MM.1S (cell line): ENCODE data around the gene CPT1B.

Experiments used
- DNase-seq: peaks from one replicate; pipeline ENCODE4 v3.0.0-alpha.2; 2015
- H2AFZ ChIP-seq: fragments of 300-600 bp; sonication (generic); 2 replicates; pipeline ENCODE4 v1.6.0; 2016; ENCODE audit warnings: antibody characterized with exemption, low read length
- H3F3A ChIP-seq: fragments of 300-600 bp; sonication (generic); 2 replicates; pipeline ENCODE4 v1.6.1; 2016; ENCODE audit warnings: mild to moderate bottlenecking, antibody characterized with exemption, low read length, moderate library complexity, mixed read lengths; ENCODE audit not compliant: insufficient read depth
- H3K27ac ChIP-seq: fragments of 300-600 bp; sonication (generic); 2 replicates; pipeline ENCODE4 v1.5.1; 2016; ENCODE audit warnings: mild to moderate bottlenecking, low read length
- H3K27me3 ChIP-seq: fragments of 300-600 bp; sonication (generic); replicated peaks from 2 replicates; pipeline ENCODE4 v1.6.0; 2016; ENCODE audit warnings: low read length; ENCODE audit not compliant: insufficient read depth
- H3K36me3 ChIP-seq: fragments of 300-600 bp; sonication (generic); replicated peaks from 2 replicates; pipeline ENCODE4 v1.6.1; 2016; ENCODE audit warnings: mild to moderate bottlenecking, low read length, mixed read lengths; ENCODE audit not compliant: insufficient read depth
- H3K4me1 ChIP-seq: fragments of 300-600 bp; sonication (generic); 2 replicates; pipeline ENCODE4 v1.6.1; 2016; ENCODE audit warnings: low read length, mixed read lengths
- H3K4me2 ChIP-seq: fragments of 300-600 bp; sonication (generic); 2 replicates; pipeline ENCODE4 v1.6.0; 2016; ENCODE audit warnings: low read depth, low read length
- H3K4me3 ChIP-seq: fragments of 300-600 bp; sonication (generic); 2 replicates; pipeline ENCODE4 v1.5.1; 2016; ENCODE audit warnings: low read length, mixed read lengths
- H3K79me2 ChIP-seq: fragments of 300-600 bp; sonication (generic); 2 replicates; pipeline ENCODE4 v1.6.1; 2016; ENCODE audit warnings: mixed run types, low read length, mixed read lengths
- H3K9ac ChIP-seq: fragments of 300-600 bp; sonication (generic); 2 replicates; pipeline ENCODE4 v1.6.1; 2016; ENCODE audit warnings: low read length, mixed read lengths
- H3K9me2 ChIP-seq: fragments of 300-600 bp; sonication (generic); replicated peaks from 2 replicates; pipeline ENCODE4 v1.6.1; 2016; ENCODE audit warnings: mild to moderate bottlenecking, low read length, mixed read lengths; ENCODE audit not compliant: insufficient read depth
- H3K9me3 ChIP-seq: fragments of 300-600 bp; sonication (generic); replicated peaks from 2 replicates; pipeline ENCODE4 v1.6.1; 2016; ENCODE audit warnings: mild to moderate bottlenecking, low read length, mixed read lengths; ENCODE audit not compliant: insufficient read depth
- H4K20me1 ChIP-seq: fragments of 300-600 bp; sonication (generic); 2 replicates; pipeline ENCODE4 v1.6.1; 2016; ENCODE audit warnings: mild to moderate bottlenecking, low read length, moderate library complexity, mixed read lengths; ENCODE audit not compliant: insufficient read depth
- CTCF ChIP-seq: fragments of 300-600 bp; sonication (generic); IDR thresholded peaks from 2 replicates; pipeline ENCODE4 v1.5.1; 2016; ENCODE audit warnings: antibody characterized with exemption, low read length, mixed read lengths
- EZH2 ChIP-seq: fragments of 300-600 bp; sonication (generic); optimal IDR thresholded peaks from 2 replicates; pipeline ENCODE3; 2017; ENCODE audit warnings: low read depth, mild to moderate bottlenecking, antibody characterized with exemption, low read length, mixed read lengths
- EZH2phosphoT487 ChIP-seq: fragments of 300-600 bp; sonication (generic); IDR thresholded peaks from 2 replicates; pipeline ENCODE4 v1.6.1; 2018; ENCODE audit warnings: antibody characterized with exemption, low read length

Gene CPT1B

GRCh38 chr22:50540381-50540780, 37.8 kb downstream of the CPT1B start:
- no peaks in the 10 kb centered on the region for H3K9me2 ChIP-seq
- TF ChIP-seq CTCF, result no peak
- TF ChIP-seq EZH2phosphoT487, result no peak
- TF ChIP-seq EZH2, result no peak
- H4K20me1 ChIP-seq, result no peaks in the 10 kb centered on the region
- no peak overlapping the region for H2AFZ ChIP-seq
- no peaks in the 10 kb centered on the region for H3K9me3 ChIP-seq
- peak overlapping the region; percentile 36; the same call in 1 of the 2 replicates for H3K4me2 ChIP-seq
- H3K79me2 ChIP-seq, result no peaks in the 10 kb centered on the region
- no peak for DNase-seq
- H3K36me3 ChIP-seq, result no peaks in the 10 kb centered on the region
- H3K27me3 ChIP-seq, result peaks cover 3% of the 10 kb centered on the region; the same call in 1 of the 2 replicates
- peaks cover 53% of the 10 kb centered on the region for H3F3A ChIP-seq
- peak overlapping the region; percentile 97; the same call in 1 of the 2 replicates for H3K27ac ChIP-seq
- no peak overlapping the region for H3K4me3 ChIP-seq
- H3K9ac ChIP-seq, result peak overlapping the region; percentile 40; the same call in 1 of the 2 replicates
- peaks cover 45% of the 10 kb centered on the region for H3K4me1 ChIP-seq

GRCh38 chr22:50537765-50538164, 40.5 kb downstream of the CPT1B start:
- H3K9me3 ChIP-seq, result no peaks in the 10 kb centered on the region
- H3F3A ChIP-seq, result peaks cover 49% of the 10 kb centered on the region
- no peaks in the 10 kb centered on the region for H4K20me1 ChIP-seq
- H3K4me3 ChIP-seq, result no peak overlapping the region
- no peaks in the 10 kb centered on the region for H3K79me2 ChIP-seq
- no peak overlapping the region for H2AFZ ChIP-seq
- H3K4me1 ChIP-seq, result peaks cover 49% of the 10 kb centered on the region
- H3K27ac ChIP-seq, result no peak overlapping the region
- no peak for TF ChIP-seq EZH2phosphoT487
- TF ChIP-seq CTCF, result no peak
- TF ChIP-seq EZH2, result no peak
- no peaks in the 10 kb centered on the region for H3K27me3 ChIP-seq
- no peak overlapping the region for H3K4me2 ChIP-seq
- no peak for DNase-seq
- no peaks in the 10 kb centered on the region for H3K36me3 ChIP-seq
- no peaks in the 10 kb centered on the region for H3K9me2 ChIP-seq
- no peak overlapping the region for H3K9ac ChIP-seq

- H3F3A ChIP-seq, result peaks cover 45% of the 10 kb centered on the region
- H3K9me2 ChIP-seq, result no peaks in the 10 kb centered on the region
- no peaks in the 10 kb centered on the region for H3K36me3 ChIP-seq
- no peaks in the 10 kb centered on the region for H4K20me1 ChIP-seq
- H2AFZ ChIP-seq, result no peak overlapping the region
- peaks cover 49% of the 10 kb centered on the region for H3K4me1 ChIP-seq
- H3K4me3 ChIP-seq, result no peak overlapping the region
- H3K4me2 ChIP-seq, result peak overlapping the region; percentile 63
- H3K9me3 ChIP-seq, result no peaks in the 10 kb centered on the region
- peak; percentile 88 for DNase-seq
- no peak for TF ChIP-seq CTCF
- TF ChIP-seq EZH2phosphoT487, result no peak
- TF ChIP-seq EZH2, result no peak
- no peaks in the 10 kb centered on the region for H3K79me2 ChIP-seq
- H3K27ac ChIP-seq, result peak overlapping the region; percentile 64; the same call in 1 of the 2 replicates
- H3K9ac ChIP-seq, result peak overlapping the region; percentile 13; the same call in 1 of the 2 replicates
- peaks cover 6% of the 10 kb centered on the region; the same call in 1 of the 2 replicates for H3K27me3 ChIP-seq
These were observed 42.0 kb downstream of the CPT1B start for GRCh38 chr22:50536226-50536625.
